Lung (tissue), 12 donors: ENCODE measurements around the gene NUP210. TPM values are rescaled to one million over a fixed set of nuclear protein-coding genes. Genes with fewer than 3 reads are reported as not detected.

Source experiments
- ATAC-seq: fragments of 200-7000 bp; cut with Tn5 transposase; one replicate; pipeline ENCODE4 v1.9.1; 2020; ENCODE audit warnings: moderate number of reproducible peaks; ENCODE audit not compliant: insufficient read depth, low FRiP score
- DNase-seq, 3 donors: peaks; one replicate each; pipeline ENCODE4 v3.0.0-alpha.2; 2013 to 2017
- H3K27ac ChIP-seq, 2 donors: one replicate each; pipeline ENCODE4 v1.5.1; 2013; ENCODE audit warnings: mild to moderate bottlenecking in 2 of 2, moderate library complexity in 2 of 2, control low read depth in 1 of 2, inconsistent platforms in 1 of 2, low read depth in 1 of 2, low read length in 1 of 2
- H3K27me3 ChIP-seq, 3 donors: one replicate each; pipeline ENCODE4 v1.5.1; 2013; ENCODE audit warnings: low read length in 2 of 3; ENCODE audit not compliant: control insufficient read depth in 3 of 3, insufficient read depth in 3 of 3
- H3K36me3 ChIP-seq, 4 donors: one replicate each; pipeline ENCODE4 v1.5.1; 2013; ENCODE audit warnings: low read length in 4 of 4, mild to moderate bottlenecking in 1 of 4, moderate library complexity in 1 of 4; ENCODE audit not compliant: control insufficient read depth in 4 of 4, insufficient read depth in 4 of 4
- H3K4me1 ChIP-seq, 5 donors: one replicate each; pipeline ENCODE4 v1.5.1; 2013; ENCODE audit warnings: low read length in 5 of 5, mild to moderate bottlenecking in 2 of 5, moderate library complexity in 1 of 5; ENCODE audit not compliant: control insufficient read depth in 5 of 5, insufficient read depth in 5 of 5
- H3K4me3 ChIP-seq: one replicate; pipeline ENCODE4 v1.5.1; 2013; ENCODE audit warnings: mild to moderate bottlenecking, control low read depth, moderate library complexity
- H3K9ac ChIP-seq, 2 donors: one replicate each; pipeline ENCODE4 v1.5.1; 2013; ENCODE audit warnings: low read length in 2 of 2, control low read depth in 1 of 2; ENCODE audit not compliant: insufficient read depth in 1 of 2
- H3K9me3 ChIP-seq, 4 donors: one replicate each; pipeline ENCODE4 v1.5.1; 2013; ENCODE audit warnings: low read length in 3 of 4, mild to moderate bottlenecking in 1 of 4, moderate library complexity in 1 of 4; ENCODE audit not compliant: control insufficient read depth in 4 of 4, insufficient read depth in 3 of 4
- WGBS, 2 donors: extraction: QIAGEN DNeasy Blood & Tissue Kit; methylation state at CpG; one replicate each; pipeline ENCODE4 v1.1.7; 2013; 5-methylcytosine and 5-hydroxymethylcytosine counted together
- polyA plus RNA-seq, 2 donors: library from polyadenylated mRNA; stranded (reverse); fragments of 200-250 nt; gene quantifications; one replicate each; pipeline ENCODE4 v1.2.1, GENCODE V29; 2013
- total RNA-seq, 2 donors: library from RNA; depleted of rRNA in 1 of 2; stranded (reverse); fragments of >200 nt in 1 of 2; gene quantifications; one replicate each; pipeline ENCODE4 v1.2.1, GENCODE V29; 2014 to 2021
- TF ChIP-seq, protein P1 (sequence below): IDR thresholded peaks from 2 replicates; pipeline ENCODE4 v1.5.1; 2012; ENCODE audit warnings: mild to moderate bottlenecking; ENCODE audit errors: control extremely low read depth, extremely low read depth
- donor health status: control.
- donor health status: control.
- donor health status: Bipolar disorder and iron deficiency.
- donor health status: healthy.
- donor health status: DM: yes; HTN: yes; CAD: no.

Gene NUP210
- total and polyA plus RNA-seq, 4 donors, result 5.4 to 20.4 (median 10.5) TPM

DNA sequence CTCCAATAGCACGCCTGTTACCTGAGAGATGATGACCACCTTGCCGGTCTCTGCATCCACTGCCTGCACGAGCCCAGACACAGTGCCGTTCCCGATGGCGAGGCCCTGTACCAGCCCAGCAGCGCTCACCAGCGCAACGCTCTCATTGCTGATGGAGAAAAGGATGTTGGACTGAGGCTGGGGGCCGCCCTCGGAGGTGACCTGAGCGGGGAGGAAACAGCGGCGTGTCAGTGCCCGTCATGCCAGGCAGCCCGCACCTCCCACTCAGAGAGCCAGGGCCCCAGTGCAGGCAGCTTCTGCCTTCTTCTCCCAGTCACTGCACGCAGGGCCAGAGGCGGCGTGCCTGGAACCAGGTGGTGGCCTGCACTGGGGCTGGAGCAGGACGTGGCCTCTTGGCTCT lies 80.3 kb downstream of the NUP210 start:
- H3K9ac ChIP-seq, result no peak overlapping the region
- DNase-seq, result no peak
- H3K36me3 ChIP-seq, result peaks cover 0 to 27% (median 0%) of the 10 kb centered on the region in 4 donors
- H3K4me3 ChIP-seq, result no peak overlapping the region
- H3K9me3 ChIP-seq, result no peaks in the 10 kb centered on the region
- ATAC-seq, result no peak
- no peak overlapping the region for H3K27ac ChIP-seq
- TF ChIP-seq, protein P1, sequence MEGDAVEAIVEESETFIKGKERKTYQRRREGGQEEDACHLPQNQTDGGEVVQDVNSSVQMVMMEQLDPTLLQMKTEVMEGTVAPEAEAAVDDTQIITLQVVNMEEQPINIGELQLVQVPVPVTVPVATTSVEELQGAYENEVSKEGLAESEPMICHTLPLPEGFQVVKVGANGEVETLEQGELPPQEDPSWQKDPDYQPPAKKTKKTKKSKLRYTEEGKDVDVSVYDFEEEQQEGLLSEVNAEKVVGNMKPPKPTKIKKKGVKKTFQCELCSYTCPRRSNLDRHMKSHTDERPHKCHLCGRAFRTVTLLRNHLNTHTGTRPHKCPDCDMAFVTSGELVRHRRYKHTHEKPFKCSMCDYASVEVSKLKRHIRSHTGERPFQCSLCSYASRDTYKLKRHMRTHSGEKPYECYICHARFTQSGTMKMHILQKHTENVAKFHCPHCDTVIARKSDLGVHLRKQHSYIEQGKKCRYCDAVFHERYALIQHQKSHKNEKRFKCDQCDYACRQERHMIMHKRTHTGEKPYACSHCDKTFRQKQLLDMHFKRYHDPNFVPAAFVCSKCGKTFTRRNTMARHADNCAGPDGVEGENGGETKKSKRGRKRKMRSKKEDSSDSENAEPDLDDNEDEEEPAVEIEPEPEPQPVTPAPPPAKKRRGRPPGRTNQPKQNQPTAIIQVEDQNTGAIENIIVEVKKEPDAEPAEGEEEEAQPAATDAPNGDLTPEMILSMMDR, result no peak
- peaks cover 0 to 6% (median 0%) of the 10 kb centered on the region in 5 donors for H3K4me1 ChIP-seq
- no peaks in the 10 kb centered on the region for H3K27me3 ChIP-seq
- WGBS, 2 donors, result 97 to 99% methylated on average over 20 of the region's 20 CpGs

DNA sequence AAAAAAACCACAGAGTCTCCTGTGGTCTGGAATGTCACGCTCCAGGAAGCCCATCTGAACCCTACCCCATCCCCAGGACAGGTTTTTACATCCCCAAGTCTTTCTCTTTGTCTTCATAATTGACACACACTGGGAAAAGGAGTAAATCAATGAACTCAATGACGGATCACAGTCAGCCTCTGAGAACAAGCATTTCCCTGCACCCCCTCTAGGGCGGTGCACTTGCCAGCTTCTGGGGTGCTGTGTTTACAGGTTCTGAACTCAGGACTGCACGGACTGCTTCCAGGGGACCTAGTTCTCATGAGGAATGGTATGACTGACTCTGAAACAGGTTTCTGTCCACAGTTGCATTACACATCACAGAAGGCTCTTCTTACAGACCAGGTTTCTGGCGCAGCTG lies 81.1 kb downstream of the NUP210 start:
- Histone ChIP-seq H3K9me3 (no peaks in the 10 kb centered on the region), H3K9ac (no peak overlapping the region), H3K4me1 (peaks cover 0 to 10% (median 0%) of the 10 kb centered on the region in 5 donors), H3K27ac (no peak overlapping the region), H3K27me3 (no peaks in the 10 kb centered on the region), H3K4me3 (no peak overlapping the region), H3K36me3 (peaks cover 0 to 30% (median 0%) of the 10 kb centered on the region in 4 donors)
- TF ChIP-seq, protein P1, result no peak
- no peak for DNase-seq
- ATAC-seq, result no peak
- WGBS, 2 donors, result 95 to 97% methylated on average over 5 of the region's 5 CpGs

DNA sequence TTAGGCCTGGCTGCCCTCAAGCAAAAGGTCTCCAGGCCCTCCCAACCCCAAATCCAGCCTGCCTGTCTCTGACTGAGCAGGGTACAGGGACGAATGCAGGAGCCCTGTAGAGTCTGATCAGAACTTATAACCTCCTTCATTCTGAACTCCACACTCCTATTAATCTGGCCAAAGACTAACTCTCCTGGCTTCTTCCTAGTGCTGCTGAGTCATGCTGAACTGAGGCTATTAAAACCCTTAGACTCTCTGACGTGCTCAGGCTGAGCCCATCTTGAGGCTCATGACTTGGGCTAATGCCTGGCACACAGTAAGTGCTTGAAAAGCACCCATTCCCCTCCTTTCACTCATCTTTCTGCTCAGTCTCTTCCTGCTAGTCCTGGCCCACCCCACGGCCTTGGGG lies 81.9 kb downstream of the NUP210 start:
- H3K36me3 ChIP-seq, result peaks cover 0 to 30% (median 0%) of the 10 kb centered on the region in 4 donors
- DNase-seq (no peak), ATAC-seq (no peak)
- no peak overlapping the region for H3K27ac ChIP-seq
- no peaks in the 10 kb centered on the region for H3K27me3 ChIP-seq
- H3K9ac ChIP-seq, result no peak overlapping the region
- TF ChIP-seq, protein P1, result no peak
- H3K4me3 ChIP-seq, result no peak overlapping the region
- H3K9me3 ChIP-seq, result no peaks in the 10 kb centered on the region
- WGBS, 2 donors, result 85 to 94% methylated on average over 3 of the region's 3 CpGs
- peaks cover 0 to 10% (median 0%) of the 10 kb centered on the region in 5 donors for H3K4me1 ChIP-seq

DNA sequence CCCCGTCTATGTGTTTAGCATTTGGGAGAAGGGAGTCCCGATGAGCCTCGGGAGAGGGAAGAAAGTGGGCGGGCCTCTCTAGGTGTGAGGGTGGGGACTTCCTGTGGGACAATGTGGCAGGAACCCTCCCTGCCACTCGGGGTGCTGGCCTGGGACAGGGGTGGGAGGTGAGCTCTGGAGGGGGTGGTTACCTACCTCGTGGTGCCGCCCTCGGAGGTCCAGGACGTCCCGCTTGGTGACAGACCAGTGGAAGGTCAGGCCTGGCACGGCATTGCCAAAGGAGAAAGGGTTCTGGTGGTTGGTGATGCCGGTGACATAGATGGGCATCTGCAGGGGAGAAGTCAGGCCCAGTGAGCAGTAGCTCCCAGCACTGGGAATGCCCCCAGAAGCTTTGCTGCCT lies 83.5 kb downstream of the NUP210 start:
- ATAC-seq, result no peak
- DNase-seq, result no peak
- Histone ChIP-seq H3K9ac (no peak overlapping the region), H3K36me3 (peaks cover 0 to 34% (median 0%) of the 10 kb centered on the region in 4 donors), H3K4me1 (peaks cover 0 to 12% (median 0%) of the 10 kb centered on the region in 5 donors), H3K9me3 (no peaks in the 10 kb centered on the region), H3K27ac (no peak overlapping the region), H3K27me3 (no peaks in the 10 kb centered on the region), H3K4me3 (no peak overlapping the region)
- WGBS, 2 donors, result 86 to 91% methylated on average over 12 of the region's 12 CpGs
- TF ChIP-seq, protein P1, result no peak
